A549 (cell line): ENCODE results near the gene WASHC1. TPM values are rescaled to one million over a fixed set of nuclear protein-coding genes. Genes with fewer than 3 reads are reported as not detected.
"Not testable (repeated sequence)": the region's sequence is repeated elsewhere in the genome, so short reads cannot be mapped to it uniquely, and the experiment has no call there.

Source experiments
- ATAC-seq, 2 experiments: fragments of 200-7000 bp in 1 of 2; fragments of >200 bp in 1 of 2; cut with Nextera tagmentation in 1 of 2; cut with Tn5 transposase in 1 of 2; 3 replicates each; pipeline versions ENCODE4 v1.8.0 to v1.9.1; 2018 to 2020; ENCODE audit warnings: mild to moderate bottlenecking in 1 of 2, moderate library complexity in 1 of 2
- CTCF ChIA-PET: fragments of 300-600 bp; sonication (Branson Sonifier 250); formaldehyde crosslinking; extraction: SDS; loops from one replicate; lab custom pipeline; 2021; ENCODE audit warnings: antibody characterized with exemption, inconsistent platforms; lab: Yijun Ruan, JAX
- POLR2A ChIA-PET: fragments of 350-600 bp; formaldehyde crosslinking; extraction: SDS; loops from one replicate; lab custom pipeline; 2021; ENCODE audit warnings: antibody characterized with exemption, inconsistent platforms; lab: Yijun Ruan, JAX
- DNase-seq, 2 experiments: peaks; one replicate each; pipeline versions ENCODE4 v3.0.0 to v3.0.0-alpha.2; 2011 to 2016; ENCODE audit warnings: low read depth in 1 of 2, low spot score in 1 of 2
- FAIRE-seq: peaks from 2 replicates; lab custom pipeline; 2011; peaks lifted over from hg19 to GRCh38; lab: Jason Lieb, UNC
- H3K27ac ChIP-seq, 2 experiments: fragments of >200 bp; sonication (Bioruptor Twin); formaldehyde crosslinking; 3 replicates each; pipeline ENCODE4 v1.5.1; 2016 to 2017
- H3K4me1 ChIP-seq: fragments of >200 bp; sonication (Bioruptor Twin); formaldehyde crosslinking; 3 replicates; pipeline ENCODE4 v1.6.1; 2016
- H3K4me2 ChIP-seq: fragments of >200 bp; sonication (Bioruptor Twin); formaldehyde crosslinking; 3 replicates; pipeline ENCODE4 v1.6.1; 2016
- H3K4me3 ChIP-seq: fragments of >200 bp; sonication (Bioruptor Twin); formaldehyde crosslinking; 3 replicates; pipeline ENCODE4 v1.5.1; 2016
- H3K9me3 ChIP-seq: fragments of >200 bp; sonication (Bioruptor Twin); formaldehyde crosslinking; 3 replicates; pipeline ENCODE4 v1.6.1; 2016
- RAD21 ChIP-seq, 2 experiments: fragments of >200 bp in 1 of 2; sonication (Bioruptor Twin) in 1 of 2; formaldehyde crosslinking in 1 of 2; IDR thresholded peaks in 1 of 2; conservative IDR thresholded peaks in 1 of 2; 2 replicates in 1 of 2; 3 replicates in 1 of 2; pipeline ENCODE4 v1.6.1; 2012 to 2018; ENCODE audit warnings: inconsistent platforms in 1 of 2
- WGBS: methylation state at CpG from one replicate; pipeline ENCODE4 v1.1.6; 2017; ENCODE audit errors: missing lambda C conversion rate; 5-methylcytosine and 5-hydroxymethylcytosine counted together
- polyA plus RNA-seq, 4 experiments: library from polyadenylated mRNA; depleted of rRNA in 3 of 4; stranded (reverse); fragments of >200 nt; fragmentation: RNase III in 1 of 4; extraction: RNeasy Plus Mini Kit Qiagen cat#74134 plus additional on column Dnase treatment in 1 of 4; gene quantifications; 2 replicates in 3 of 4; 3 replicates in 1 of 4; pipeline ENCODE4 v1.2.3, GENCODE V29; 2011 to 2017
- TF ChIP-seq, protein P1 (sequence below): fragments of >200 bp; sonication (Bioruptor Twin); formaldehyde crosslinking; IDR thresholded peaks from 3 replicates; pipeline ENCODE4 v1.5.1; 2016

Gene WASHC1
- polyA plus RNA-seq, 2 of the 4 experiments (the other 2 are of a cell fraction) = 7.3 to 7.4 TPM

DNA sequence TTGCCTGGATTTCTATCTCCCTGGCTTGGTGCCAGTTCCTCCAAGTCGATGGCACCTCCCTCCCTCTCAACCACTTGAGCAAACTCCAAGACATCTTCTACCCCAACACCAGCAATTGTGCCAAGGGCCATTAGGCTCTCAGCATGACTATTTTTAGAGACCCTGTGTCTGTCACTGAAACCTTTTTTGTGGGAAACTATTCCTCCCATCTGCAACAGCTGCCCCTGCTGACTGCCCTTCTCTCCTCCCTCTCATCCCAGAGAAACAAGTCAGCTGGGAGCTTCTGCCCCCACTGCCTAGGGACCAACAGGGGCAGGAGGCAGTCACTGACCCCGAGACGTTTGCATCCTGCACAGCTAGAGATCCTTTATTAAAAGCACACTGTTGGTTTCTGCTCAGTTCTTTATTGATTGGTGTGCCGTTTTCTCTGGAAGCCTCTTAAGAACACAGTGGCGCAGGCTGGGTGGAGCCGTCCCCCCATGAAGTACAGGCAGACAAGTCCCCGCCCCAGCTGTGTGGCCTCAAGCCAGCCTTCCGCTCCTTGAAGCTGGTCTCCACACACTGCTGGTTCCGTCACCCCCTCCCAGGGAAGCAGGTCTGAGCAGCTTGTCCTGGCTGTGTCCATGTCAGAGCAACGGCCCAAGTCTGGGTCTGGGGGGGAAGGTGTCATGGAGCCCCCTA, 15.0 kb downstream of the WASHC1 start:
- H3K4me1 ChIP-seq, H3K4me2 ChIP-seq, ATAC-seq, H3K27ac ChIP-seq, POLR2A ChIA-PET, DNase-seq, CTCF ChIA-PET, H3K9me3 ChIP-seq, H3K4me3 ChIP-seq, FAIRE-seq: not testable (repeated sequence)
- WGBS = 91% methylated on average over 7 of the region's 10 CpGs

DNA sequence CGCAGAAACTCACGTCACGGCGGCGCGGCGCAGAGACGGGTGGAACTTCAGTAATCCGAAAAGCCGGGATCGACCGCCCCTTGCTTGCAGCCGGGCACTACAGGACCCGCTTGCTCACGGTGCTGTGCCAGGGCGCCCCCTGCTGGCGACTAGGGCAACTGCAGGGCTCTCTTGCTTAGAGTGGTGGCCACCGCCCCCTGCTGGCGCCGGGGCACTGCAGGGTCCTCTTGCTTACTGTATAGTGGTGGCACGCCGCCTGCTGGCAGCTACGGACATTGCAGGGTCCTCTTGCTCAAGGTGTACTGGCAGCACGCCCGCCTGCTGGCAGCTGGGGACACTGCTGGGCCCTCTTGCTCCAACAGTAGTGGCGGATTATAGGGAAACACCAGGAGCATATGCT, 18.1 kb downstream of the WASHC1 start:
- POLR2A ChIA-PET, CTCF ChIA-PET, H3K4me2 ChIP-seq, DNase-seq, H3K27ac ChIP-seq, ATAC-seq, H3K4me3 ChIP-seq, H3K4me1 ChIP-seq, H3K9me3 ChIP-seq, FAIRE-seq: not testable (repeated sequence)
- TF ChIP-seq, protein P1, sequence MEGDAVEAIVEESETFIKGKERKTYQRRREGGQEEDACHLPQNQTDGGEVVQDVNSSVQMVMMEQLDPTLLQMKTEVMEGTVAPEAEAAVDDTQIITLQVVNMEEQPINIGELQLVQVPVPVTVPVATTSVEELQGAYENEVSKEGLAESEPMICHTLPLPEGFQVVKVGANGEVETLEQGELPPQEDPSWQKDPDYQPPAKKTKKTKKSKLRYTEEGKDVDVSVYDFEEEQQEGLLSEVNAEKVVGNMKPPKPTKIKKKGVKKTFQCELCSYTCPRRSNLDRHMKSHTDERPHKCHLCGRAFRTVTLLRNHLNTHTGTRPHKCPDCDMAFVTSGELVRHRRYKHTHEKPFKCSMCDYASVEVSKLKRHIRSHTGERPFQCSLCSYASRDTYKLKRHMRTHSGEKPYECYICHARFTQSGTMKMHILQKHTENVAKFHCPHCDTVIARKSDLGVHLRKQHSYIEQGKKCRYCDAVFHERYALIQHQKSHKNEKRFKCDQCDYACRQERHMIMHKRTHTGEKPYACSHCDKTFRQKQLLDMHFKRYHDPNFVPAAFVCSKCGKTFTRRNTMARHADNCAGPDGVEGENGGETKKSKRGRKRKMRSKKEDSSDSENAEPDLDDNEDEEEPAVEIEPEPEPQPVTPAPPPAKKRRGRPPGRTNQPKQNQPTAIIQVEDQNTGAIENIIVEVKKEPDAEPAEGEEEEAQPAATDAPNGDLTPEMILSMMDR = peak; percentile 23; the same call in 2 of the 3 replicates
- TF ChIP-seq RAD21 (conservative IDR thresholded peaks at IDR 0.05 in 1 of 2, IDR thresholded peaks at IDR 0.05 in 1 of 2) = peak in 1 of 2 experiments; percentile 33; a peak in 2 of 5 replicates
- WGBS = 53% methylated on average over 25 of the region's 26 CpGs

DNA sequence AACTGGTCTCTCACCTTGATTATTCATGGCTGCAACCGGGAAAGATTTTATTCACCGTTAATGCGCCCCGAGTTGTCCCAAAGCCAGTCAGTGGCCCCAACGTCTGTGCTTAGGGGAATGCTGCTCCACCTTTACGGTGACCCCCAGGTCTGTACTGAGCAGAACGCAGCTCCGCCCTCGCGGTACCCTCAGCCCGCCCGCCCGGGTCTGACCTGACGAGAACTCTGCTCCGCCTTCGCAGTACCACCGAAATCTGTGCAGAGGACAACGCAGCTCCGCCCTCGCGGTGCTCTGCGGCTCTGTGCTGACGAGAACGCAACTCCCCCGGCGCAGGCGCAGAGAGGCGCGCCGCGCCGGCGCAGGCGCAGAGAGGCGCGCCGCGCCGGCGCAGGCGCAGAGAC, 18.6 kb downstream of the WASHC1 start:
- H3K4me3 ChIP-seq, POLR2A ChIA-PET, H3K9me3 ChIP-seq, H3K27ac ChIP-seq, H3K4me2 ChIP-seq, FAIRE-seq, H3K4me1 ChIP-seq, CTCF ChIA-PET: not testable (repeated sequence)
- DNase-seq (peak in 1 of 2 experiments; percentile 36), ATAC-seq (peak; percentile 37 to 77)
- 91% methylated on average over 35 of the region's 41 CpGs for WGBS

DNA sequence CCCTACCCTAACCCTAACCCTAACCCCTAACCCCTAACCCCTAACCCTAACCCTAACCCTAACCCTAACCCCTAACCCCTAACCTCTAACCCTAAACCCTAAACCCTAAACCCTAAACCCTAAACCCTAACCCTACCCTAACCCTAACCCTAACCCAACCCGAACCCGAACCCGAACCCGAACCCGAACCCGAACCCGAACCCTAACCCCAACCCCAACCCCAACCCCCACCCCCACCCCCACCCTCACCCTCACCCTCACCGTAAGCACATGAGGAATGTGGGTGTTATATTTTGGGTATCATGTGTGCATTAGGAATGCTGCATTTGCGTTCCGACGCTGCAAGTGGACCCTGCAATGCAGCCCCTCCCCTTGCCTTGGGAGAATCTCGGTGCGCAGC, 19.0 kb downstream of the WASHC1 start:
- WGBS = 72% methylated on average over 2 of the region's 13 CpGs
- DNase-seq, FAIRE-seq, POLR2A ChIA-PET, H3K4me2 ChIP-seq, H3K4me1 ChIP-seq, CTCF ChIA-PET, H3K4me3 ChIP-seq, H3K9me3 ChIP-seq, H3K27ac ChIP-seq: not testable (repeated sequence)
- peak; percentile 47 to 54; a peak in 5 of 6 replicates for ATAC-seq

Other genes with a start within 250 kb of the WASHC1 start
- 0.33 and 0.35 TPM in 2 replicates for gene FOXD4, start 89.0 kb upstream of the WASHC1 start, polyA plus RNA-seq (2011; rRNA removed)
- 0.45 to 0.50 TPM (median 0.49 TPM) in 3 replicates for gene FOXD4, start 89.0 kb upstream of the WASHC1 start, polyA plus RNA-seq (2017; fragmentation: RNase III; extraction: RNeasy Plus Mini Kit Qiagen cat#74134 plus additional on column Dnase treatment)
- 23.4 and 34.2 TPM in 2 replicates for gene ZNG1A, start 149.6 kb upstream of the WASHC1 start, polyA plus RNA-seq (2011; rRNA removed)
- 42.5 to 45.1 TPM (median 43.6 TPM) in 3 replicates for gene ZNG1A, start 149.6 kb upstream of the WASHC1 start, polyA plus RNA-seq (2017; fragmentation: RNase III; extraction: RNeasy Plus Mini Kit Qiagen cat#74134 plus additional on column Dnase treatment)
- gene DOCK8, start 185.4 kb upstream of the WASHC1 start, polyA plus RNA-seq (2011; rRNA removed) = 0.68 and 0.83 TPM in 2 replicates
- 0.18 to 0.54 TPM (median 0.27 TPM) in 3 replicates for gene DOCK8, start 185.4 kb upstream of the WASHC1 start, polyA plus RNA-seq (2017; fragmentation: RNase III; extraction: RNeasy Plus Mini Kit Qiagen cat#74134 plus additional on column Dnase treatment)